Transverse colon (tissue), 4 donors: ENCODE data around the gene STK17B. TPM values are rescaled to one million over a fixed set of nuclear protein-coding genes. Genes with fewer than 3 reads are reported as not detected.

ENCODE experiments used
- DNase-seq: peaks from one replicate; pipeline ENCODE4 v3.0.0-alpha.2; 2019
- H3K27ac ChIP-seq, 4 donors: fragments of 200-600 bp; sonication (generic); 2 replicates each; pipeline ENCODE4 v1.5.1; 2016 to 2018; ENCODE audit warnings: inconsistent platforms in 4 of 4
- H3K27me3 ChIP-seq: fragments of 200-600 bp; sonication (generic); 2 replicates; pipeline ENCODE4 v1.5.1; 2017; ENCODE audit warnings: inconsistent platforms
- H3K36me3 ChIP-seq, 4 donors: fragments of 200-600 bp; sonication (generic); 2 replicates each; pipeline ENCODE4 v1.5.1; 2017 to 2019; ENCODE audit warnings: inconsistent platforms in 4 of 4
- H3K4me1 ChIP-seq, 4 donors: fragments of 200-600 bp; sonication (generic); 2 replicates each; pipeline ENCODE4 v1.5.1; 2017 to 2020; ENCODE audit warnings: inconsistent platforms in 4 of 4
- H3K4me3 ChIP-seq, 4 donors: fragments of 200-600 bp; sonication (generic); 1 replicate in 1 of 4; 2 replicates in 3 of 4; pipeline versions ENCODE4 v1.5.1 to v1.6.1; 2017 to 2019; ENCODE audit warnings: inconsistent platforms in 4 of 4
- H3K9me3 ChIP-seq, 2 donors: fragments of 200-600 bp; sonication (generic); 2 replicates each; pipeline ENCODE4 v1.5.1; 2017 to 2019; ENCODE audit warnings: inconsistent platforms in 2 of 2
- CTCF ChIP-seq, 5 experiments: fragments of 200-600 bp in 3 of 5; fragments of 450-650 bp in 2 of 5; sonication (generic) in 3 of 5; IDR thresholded peaks; 1 replicate in 2 of 5; 2 replicates in 3 of 5; pipeline ENCODE4 v1.5.1; 2016 to 2017; ENCODE audit warnings: antibody characterized with exemption in 5 of 5, inconsistent platforms in 3 of 5, mild to moderate bottlenecking in 2 of 5, moderate library complexity in 1 of 5
- EP300 ChIP-seq: sonication (generic); formaldehyde crosslinking; IDR thresholded peaks from one replicate; pipeline ENCODE4 v1.6.1; 2017; ENCODE audit warnings: antibody characterized with exemption, low read depth
- POLR2A ChIP-seq: fragments of 450-650 bp; IDR thresholded peaks from one replicate; pipeline ENCODE4 v1.6.1; 2016; ENCODE audit warnings: antibody characterized with exemption, mild to moderate bottlenecking, moderate library complexity
- POLR2AphosphoS5 ChIP-seq, 3 donors: sonication (generic); formaldehyde crosslinking; IDR thresholded peaks; one replicate each; pipeline ENCODE4 v1.6.1; 2016; ENCODE audit warnings: antibody characterized with exemption in 3 of 3
- WGBS, 2 donors: methylation state at CpG; one replicate each; pipeline ENCODE4 v1.1.5; 2018; ENCODE audit warnings: low coverage in 1 of 2; 5-methylcytosine and 5-hydroxymethylcytosine counted together
- in situ Hi-C, 4 donors: fragments of 200-750 bp; cut with MboI; loops; one replicate each; pipeline versions ENCODE4 v1.15.0 to v1.15.1; 2017; ENCODE audit warnings: low sequenced_read_pairs in 3 of 4, low pct_ligation_motif_present in 1 of 4, low pct_unique_long_range_greater_than_20kb in 1 of 4
- intact Hi-C: fragments of 100-400 bp; cut with DNase I; formaldehyde crosslinking; loops from one replicate; pipeline ENCODE4 v1.15.1; 2023; ENCODE audit warnings: low total_unique reads
- total RNA-seq, 4 donors: library from RNA; depleted of rRNA; stranded (reverse); fragments of >200 nt; gene quantifications; one replicate each; pipeline ENCODE4 v1.1.0, GENCODE V29; 2016

Gene STK17B
- total RNA-seq, 4 donors from 2014 or later: 16.7 to 80.3 (median 67.3) TPM

GRCh38 chr2:196144513-196145126 is 26.8 kb downstream of the STK17B start:
- no peaks in the 10 kb centered on the region for H3K27me3 ChIP-seq
- H3K36me3 ChIP-seq: peaks cover 0 to 20% (median 6%) of the 10 kb centered on the region in 4 donors
- no peaks in the 10 kb centered on the region for H3K9me3 ChIP-seq
- H3K4me3 ChIP-seq: no peak overlapping the region
- no peaks in the 10 kb centered on the region for H3K4me1 ChIP-seq
- intact Hi-C loops: loop anchor here (5.0 kb wide), 1 partner anchor 372 kb away; no protein-coding TSS in a partner anchor
- peak overlapping the region in 1 of 4 donors; percentile 7 for H3K27ac ChIP-seq
- TF ChIP-seq CTCF (IDR thresholded peaks at IDR 0.05) (no peak), POLR2AphosphoS5 (IDR thresholded peaks at IDR 0.05) (no peak), POLR2A (no peak), EP300 (no peak)
- no peak for DNase-seq
- in situ Hi-C loops: no loop called here
- WGBS, 2 donors: 75 to 81% methylated on average over 3 to 5 of the region's 5 CpGs

DNA sequence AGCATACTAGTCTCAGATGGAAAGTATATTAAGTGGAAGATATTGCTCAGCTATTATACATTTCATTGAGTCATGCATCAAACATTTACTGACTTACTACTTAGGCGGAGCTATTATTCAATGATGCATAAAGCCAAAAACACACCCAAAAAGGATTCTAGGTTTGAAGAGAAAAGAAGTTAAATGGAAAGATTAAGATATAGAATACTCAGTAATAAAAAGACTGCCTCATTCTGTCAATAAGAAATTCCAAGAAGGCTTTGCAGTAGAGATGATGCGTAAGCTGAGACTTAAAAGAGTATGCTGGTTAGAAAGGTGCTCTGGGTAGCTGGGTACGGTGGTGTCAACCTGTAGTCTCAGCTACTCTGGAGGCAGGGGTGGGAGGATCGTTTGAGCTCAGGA is 27.6 kb downstream of the STK17B start:
- in situ Hi-C loops: no loop called here
- no peak for DNase-seq
- TF ChIP-seq EP300 (no peak), POLR2AphosphoS5 (IDR thresholded peaks at IDR 0.05) (no peak), CTCF (IDR thresholded peaks at IDR 0.05) (no peak), POLR2A (no peak)
- no peaks in the 10 kb centered on the region for H3K27me3 ChIP-seq
- no peak overlapping the region for H3K27ac ChIP-seq
- H3K4me3 ChIP-seq: no peak overlapping the region
- peaks cover 0 to 8% (median 0%) of the 10 kb centered on the region in 4 donors for H3K4me1 ChIP-seq
- H3K9me3 ChIP-seq: no peaks in the 10 kb centered on the region
- H3K36me3 ChIP-seq: peaks cover 0 to 27% (median 10%) of the 10 kb centered on the region in 4 donors
- intact Hi-C loops: no loop called here
- 87 to 90% methylated on average over 4 of the region's 4 CpGs for WGBS, 2 donors

GRCh38 chr2:196142825-196143224 is 28.6 kb downstream of the STK17B start:
- Histone ChIP-seq H3K27me3 (no peaks in the 10 kb centered on the region), H3K4me3 (no peak overlapping the region), H3K36me3 (peaks cover 0 to 28% (median 11%) of the 10 kb centered on the region in 4 donors), H3K27ac (no peak overlapping the region), H3K4me1 (peaks cover 0 to 9% (median 0%) of the 10 kb centered on the region in 4 donors), H3K9me3 (no peaks in the 10 kb centered on the region)
- TF ChIP-seq POLR2AphosphoS5 (IDR thresholded peaks at IDR 0.05) (no peak), CTCF (IDR thresholded peaks at IDR 0.05) (no peak), POLR2A (no peak), EP300 (no peak)
- DNase-seq: no peak
- WGBS, 2 donors: 76 to 91% methylated on average over 1 of the region's 1 CpG
- intact Hi-C loops (no loop called here), in situ Hi-C loops (no loop called here)

- Histone ChIP-seq H3K27ac (no peak overlapping the region), H3K36me3 (peaks cover 0 to 42% (median 15%) of the 10 kb centered on the region in 4 donors), H3K4me1 (peaks cover 0 to 9% (median 0%) of the 10 kb centered on the region in 4 donors), H3K9me3 (no peaks in the 10 kb centered on the region), H3K27me3 (no peaks in the 10 kb centered on the region), H3K4me3 (no peak overlapping the region)
- TF ChIP-seq CTCF (IDR thresholded peaks at IDR 0.05) (no peak), POLR2AphosphoS5 (IDR thresholded peaks at IDR 0.05) (no peak), EP300 (no peak), POLR2A (no peak)
- DNase-seq: no peak
- in situ Hi-C loops: no loop called here
- intact Hi-C loops: no loop called here
Measured at GRCh38 chr2:196140213-196140612, 31.2 kb downstream of the STK17B start.
